Bronchial epithelial cell (primary cell): ENCODE data around the gene CCM2. TPM values are rescaled to one million over a fixed set of nuclear protein-coding genes. Genes with fewer than 3 reads are reported as not detected.
"Not testable (repeated sequence)": the region's sequence is repeated elsewhere in the genome, so short reads cannot be mapped to it uniquely, and the experiment has no call there.

Source experiments
- DNase-seq: peaks from one replicate; pipeline ENCODE4 v3.0.0-alpha.2; 2010; ENCODE audit warnings: low read depth
- FAIRE-seq: peaks from 2 replicates; lab custom pipeline; 2011; peaks lifted over from hg19 to GRCh38; lab: Jason Lieb, UNC
- H3K27me3 ChIP-seq: 2 replicates; pipeline ENCODE4 v1.5.1; 2011; ENCODE audit warnings: low read length; ENCODE audit not compliant: control insufficient read depth, insufficient read depth
- H3K36me3 ChIP-seq: 2 replicates; pipeline ENCODE4 v1.5.1; 2011; ENCODE audit warnings: low read length; ENCODE audit not compliant: control insufficient read depth, insufficient read depth
- H3K4me3 ChIP-seq: 2 replicates; pipeline ENCODE4 v1.5.1; 2011; ENCODE audit warnings: mild to moderate bottlenecking, low read depth, low read length, control low read depth
- total RNA-seq: library from RNA; depleted of rRNA; stranded (reverse); fragments of >200 nt; gene quantifications from 2 replicates; pipeline ENCODE4 v1.2.1, GENCODE V29; 2014
- TF ChIP-seq, protein P1 (sequence below): IDR thresholded peaks from 2 replicates; pipeline ENCODE4 v1.5.1; 2011; ENCODE audit warnings: mild to moderate bottlenecking, moderate library complexity, low read length, control low read depth, inconsistent platforms; ENCODE audit not compliant: insufficient read depth, severe bottlenecking

The CCM2 gene
- total RNA-seq, 1 donor from 2014 or later, result 45.0 TPM

DNA sequence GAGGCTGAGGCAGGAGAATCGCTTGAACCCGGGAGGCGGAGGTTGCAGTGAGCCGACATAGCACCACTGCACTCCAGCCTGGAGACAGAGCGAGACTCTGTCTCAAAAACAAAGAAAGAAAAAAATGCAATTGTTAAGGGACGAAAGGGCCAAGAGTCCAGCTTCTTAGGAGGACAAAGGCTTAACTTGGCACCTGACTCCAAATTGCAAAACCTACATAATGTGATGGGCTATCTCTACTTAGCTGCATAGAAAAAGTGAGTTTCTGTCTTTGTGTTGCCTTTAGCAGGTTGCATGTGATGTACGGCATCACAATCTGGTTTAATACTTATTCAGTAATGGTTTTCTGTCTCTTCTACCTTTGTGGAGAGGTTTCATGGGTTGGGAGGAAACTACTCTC lies 12.5 kb upstream of the CCM2 start:
- Histone ChIP-seq H3K27me3 (no peaks in the 10 kb centered on the region), H3K4me3 (no peak overlapping the region), H3K36me3 (peaks cover 30% of the 10 kb centered on the region)
- no peak for FAIRE-seq
- TF ChIP-seq, protein P1, sequence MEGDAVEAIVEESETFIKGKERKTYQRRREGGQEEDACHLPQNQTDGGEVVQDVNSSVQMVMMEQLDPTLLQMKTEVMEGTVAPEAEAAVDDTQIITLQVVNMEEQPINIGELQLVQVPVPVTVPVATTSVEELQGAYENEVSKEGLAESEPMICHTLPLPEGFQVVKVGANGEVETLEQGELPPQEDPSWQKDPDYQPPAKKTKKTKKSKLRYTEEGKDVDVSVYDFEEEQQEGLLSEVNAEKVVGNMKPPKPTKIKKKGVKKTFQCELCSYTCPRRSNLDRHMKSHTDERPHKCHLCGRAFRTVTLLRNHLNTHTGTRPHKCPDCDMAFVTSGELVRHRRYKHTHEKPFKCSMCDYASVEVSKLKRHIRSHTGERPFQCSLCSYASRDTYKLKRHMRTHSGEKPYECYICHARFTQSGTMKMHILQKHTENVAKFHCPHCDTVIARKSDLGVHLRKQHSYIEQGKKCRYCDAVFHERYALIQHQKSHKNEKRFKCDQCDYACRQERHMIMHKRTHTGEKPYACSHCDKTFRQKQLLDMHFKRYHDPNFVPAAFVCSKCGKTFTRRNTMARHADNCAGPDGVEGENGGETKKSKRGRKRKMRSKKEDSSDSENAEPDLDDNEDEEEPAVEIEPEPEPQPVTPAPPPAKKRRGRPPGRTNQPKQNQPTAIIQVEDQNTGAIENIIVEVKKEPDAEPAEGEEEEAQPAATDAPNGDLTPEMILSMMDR, result no peak
- DNase-seq, result no peak

DNA sequence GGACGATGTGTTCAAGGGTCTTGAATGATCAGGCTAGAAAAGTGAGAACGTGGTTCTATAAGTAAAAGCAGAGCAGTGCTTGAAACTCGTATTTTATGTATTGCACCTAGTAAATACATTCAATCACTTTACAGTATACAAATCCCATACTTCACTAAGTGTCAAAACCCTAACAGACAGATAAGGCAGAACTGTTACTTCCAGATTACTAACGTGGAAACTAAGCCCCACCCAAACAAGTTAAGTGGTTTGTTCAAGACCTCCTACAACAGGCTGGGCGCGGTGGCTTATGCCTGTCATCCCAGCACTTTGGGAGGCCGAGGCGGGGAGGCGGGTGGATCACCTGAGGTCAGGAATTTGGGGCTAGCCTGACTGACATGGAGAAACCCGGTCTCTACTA lies 12.0 kb upstream of the CCM2 start:
- no peaks in the 10 kb centered on the region for H3K27me3 ChIP-seq
- no peak overlapping the region for H3K4me3 ChIP-seq
- TF ChIP-seq, protein P1, result no peak
- H3K36me3 ChIP-seq, result peaks cover 26% of the 10 kb centered on the region
- no peak for DNase-seq
- no peak for FAIRE-seq

DNA sequence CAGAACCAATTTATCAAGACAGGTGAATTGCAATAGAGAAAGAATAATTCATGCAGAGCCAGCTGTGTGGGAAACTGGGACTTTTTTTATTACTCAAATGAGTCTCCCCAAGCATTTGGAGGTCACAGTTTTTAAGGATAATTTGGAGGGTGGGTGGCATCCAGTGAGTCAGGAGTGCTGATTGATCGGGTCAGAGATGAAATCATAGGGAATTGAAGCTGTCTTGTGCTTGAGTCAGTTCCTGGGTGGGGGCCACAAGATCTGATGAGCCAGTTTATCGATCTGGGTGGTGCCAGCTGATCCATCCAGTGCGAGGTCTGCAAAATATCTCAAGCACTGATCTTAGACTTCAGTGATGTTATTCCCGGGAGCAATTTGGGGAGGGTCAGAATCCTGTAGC lies 11.3 kb upstream of the CCM2 start:
- peaks cover 20% of the 10 kb centered on the region for H3K36me3 ChIP-seq
- no peak overlapping the region for H3K4me3 ChIP-seq
- peak; percentile 53 for DNase-seq
- TF ChIP-seq, protein P1, result no peak
- FAIRE-seq, result no peak
- no peaks in the 10 kb centered on the region for H3K27me3 ChIP-seq

DNA sequence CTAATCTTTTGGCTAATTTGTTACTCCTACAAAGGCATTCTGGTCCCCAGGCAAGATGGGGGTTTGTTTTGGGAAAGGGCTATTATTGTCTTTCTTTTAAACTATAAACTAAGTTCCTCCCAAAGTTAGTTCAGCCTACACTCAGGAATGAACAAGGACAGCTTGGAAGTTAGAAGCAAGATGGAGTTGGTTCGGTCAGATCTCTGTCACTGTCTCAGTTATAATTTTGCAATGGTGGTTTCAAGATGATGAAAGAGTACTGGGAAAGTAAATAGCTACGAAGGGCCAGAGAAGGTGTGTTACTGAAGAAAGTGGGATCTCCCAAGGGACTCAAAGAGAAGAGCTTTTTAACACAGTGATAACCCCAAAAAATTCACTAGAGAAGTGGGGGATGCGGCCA lies 10.9 kb upstream of the CCM2 start:
- H3K27me3 ChIP-seq, result no peaks in the 10 kb centered on the region
- H3K36me3 ChIP-seq, result peaks cover 16% of the 10 kb centered on the region
- no peak overlapping the region for H3K4me3 ChIP-seq
- TF ChIP-seq, protein P1, result no peak
- DNase-seq (no peak), FAIRE-seq (no peak)

DNA sequence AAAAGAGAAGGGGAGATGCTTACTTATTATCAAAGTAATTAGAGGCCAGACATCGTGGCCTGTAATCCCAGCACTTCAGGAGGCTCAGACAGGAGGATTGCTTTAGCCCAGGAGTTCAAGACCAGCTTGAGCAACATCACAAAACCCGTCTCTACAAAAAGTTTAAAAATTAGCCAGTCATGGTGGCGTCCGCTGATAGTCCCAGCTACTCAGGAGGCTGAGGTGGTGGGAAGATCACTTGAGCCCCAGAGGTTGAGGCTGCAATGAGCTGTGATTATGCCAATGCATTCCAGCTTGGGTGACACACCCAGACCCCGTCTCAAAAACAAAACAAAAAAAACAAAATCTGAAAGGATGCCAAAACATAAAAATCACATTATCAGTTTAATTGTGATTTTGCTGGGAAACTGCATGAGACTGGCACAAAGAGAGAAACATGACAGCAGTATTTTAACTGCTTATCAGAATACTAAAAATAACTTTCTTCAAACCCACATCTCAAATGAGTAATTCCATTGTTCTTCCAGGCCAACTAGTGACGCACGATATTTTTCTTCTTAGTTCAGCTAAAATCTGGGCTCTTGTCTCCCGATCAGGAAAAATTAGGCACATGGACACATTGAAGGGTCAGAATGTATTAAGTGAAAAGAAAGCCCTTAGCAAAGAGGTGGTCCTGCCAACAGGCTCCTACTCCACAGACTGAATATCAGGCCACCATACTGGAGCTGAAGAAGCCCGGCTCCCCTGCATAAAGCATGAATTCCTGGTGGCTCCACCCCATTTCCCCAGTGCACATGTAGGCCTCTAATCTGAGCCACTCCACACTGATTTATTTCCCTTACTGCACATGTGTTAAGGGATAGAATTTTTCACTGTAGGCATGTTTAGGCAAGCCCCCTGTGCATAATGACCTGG lies 9.6 kb upstream of the CCM2 start:
- Histone ChIP-seq H3K27me3 (no peaks in the 10 kb centered on the region), H3K4me3 (no peak overlapping the region), H3K36me3 (peaks cover 5% of the 10 kb centered on the region)
- FAIRE-seq (no peak), DNase-seq (peak; percentile 84)
- TF ChIP-seq, protein P1, result no peak

DNA sequence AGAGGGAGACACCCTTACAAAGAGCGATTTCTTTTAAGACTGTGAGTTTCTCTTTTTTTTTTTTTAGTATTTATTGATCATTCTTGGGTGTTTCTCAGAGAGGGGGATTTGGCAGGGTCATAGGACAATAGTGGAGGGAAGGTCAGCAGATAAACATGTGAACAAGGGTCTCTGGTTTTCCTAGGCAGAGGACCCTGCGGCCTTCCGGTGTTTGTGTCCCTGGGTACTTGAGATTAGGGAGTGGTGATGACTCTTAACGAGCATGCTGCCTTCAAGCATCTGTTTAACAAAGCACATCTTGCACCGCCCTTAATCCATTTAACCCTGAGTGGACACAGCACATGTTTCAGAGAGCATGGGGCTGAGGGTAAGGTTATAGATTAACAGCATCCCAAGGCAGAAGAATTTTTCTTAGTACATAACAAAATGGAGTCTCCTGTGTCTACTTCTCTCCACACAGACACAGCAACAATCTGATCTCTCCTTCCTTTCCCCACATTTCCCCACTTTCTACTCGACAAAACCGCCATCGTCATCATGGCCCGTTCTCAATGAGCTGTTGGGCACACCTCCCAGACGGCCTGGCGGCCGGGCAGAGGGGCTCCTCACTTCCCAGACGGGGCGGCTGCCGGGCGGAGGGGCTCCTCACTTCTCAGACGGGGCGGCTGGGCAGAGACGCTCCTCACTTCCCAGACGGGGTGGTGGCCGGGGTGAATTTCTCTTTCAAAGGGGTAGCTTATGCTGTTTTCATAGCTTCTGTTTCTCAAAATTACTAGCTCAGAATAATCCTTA lies 7.8 kb upstream of the CCM2 start:
- not testable (repeated sequence) for DNase-seq, H3K27me3 ChIP-seq, FAIRE-seq

More for the DNA sequence above, 7.8 kb upstream of the CCM2 start:
- not testable (repeated sequence) for H3K4me3 ChIP-seq, H3K36me3 ChIP-seq
